ENCODE data around the gene SKIC2.

SKIC2 gene

DNA sequence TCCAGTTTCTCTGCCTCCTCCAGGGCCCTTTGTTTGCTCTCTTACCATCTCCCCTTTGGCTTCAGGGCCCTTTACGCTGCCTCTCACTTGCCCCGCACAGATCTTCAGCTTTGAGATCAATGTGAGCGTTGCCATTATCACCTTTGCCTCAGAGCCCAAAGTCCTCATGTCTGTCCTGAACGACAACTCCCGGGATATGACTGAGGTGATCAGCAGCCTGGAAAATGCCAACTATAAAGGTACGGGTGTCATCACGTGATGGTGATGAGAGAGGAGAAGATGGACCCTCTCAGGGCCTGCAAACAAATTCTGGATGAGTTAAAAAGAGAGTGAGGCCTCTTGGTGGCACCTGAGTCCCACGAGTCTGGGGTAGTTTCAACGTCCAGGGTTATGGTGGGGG is 23.2 kb upstream of the SKIC2 start:
- Histone ChIP-seq H3K36me3 (ENCODE audit: control insufficient read depth, insufficient read depth, low read length) (no peaks in the 10 kb centered on the region), H2BK5ac (ENCODE audit: low read length) (no peak overlapping the region), H4K5ac (ENCODE audit: low read length) (no peak overlapping the region), H3K56ac (ENCODE audit: low read length) (no peak overlapping the region), H3K9ac (ENCODE audit: low read length) (no peak overlapping the region), H3K4me2 (ENCODE audit: low read length) (no peak overlapping the region), H4K8ac (ENCODE audit: low read depth, low read length) (no peak overlapping the region), H3K23ac (ENCODE audit: low read length) (no peak overlapping the region), H2BK120ac (ENCODE audit: low read depth, low read length) (no peak overlapping the region), H3K4me3 (ENCODE audit: low read length) (no peak overlapping the region), H3K79me1 (ENCODE audit: low read length) (no peaks in the 10 kb centered on the region), H3K27ac (ENCODE audit: low read depth, low read length) (no peak overlapping the region), H3K79me2 (ENCODE audit: control insufficient read depth, insufficient read depth, low read length) (no peaks in the 10 kb centered on the region), H2BK15ac (replicated peaks; ENCODE audit: low read depth) (no peak overlapping the region), H3K4ac (ENCODE audit: low read depth, low read length) (no peak overlapping the region), H3K27me3 (ENCODE audit: insufficient read depth, low read length, poor library complexity) (no peaks in the 10 kb centered on the region), H2AK5ac (ENCODE audit: low read length) (no peak overlapping the region), H3K18ac (ENCODE audit: low read length) (no peak overlapping the region), H3K4me1 (ENCODE audit: control insufficient read depth, low read depth, low read length) (no peaks in the 10 kb centered on the region)
- WGBS (ENCODE audit: extremely low coverage, insufficient coverage, low lambda C conversion rate), result no CpG with 5 or more reads among the region's 9 CpGs
- DNase-seq, result no peak

DNA sequence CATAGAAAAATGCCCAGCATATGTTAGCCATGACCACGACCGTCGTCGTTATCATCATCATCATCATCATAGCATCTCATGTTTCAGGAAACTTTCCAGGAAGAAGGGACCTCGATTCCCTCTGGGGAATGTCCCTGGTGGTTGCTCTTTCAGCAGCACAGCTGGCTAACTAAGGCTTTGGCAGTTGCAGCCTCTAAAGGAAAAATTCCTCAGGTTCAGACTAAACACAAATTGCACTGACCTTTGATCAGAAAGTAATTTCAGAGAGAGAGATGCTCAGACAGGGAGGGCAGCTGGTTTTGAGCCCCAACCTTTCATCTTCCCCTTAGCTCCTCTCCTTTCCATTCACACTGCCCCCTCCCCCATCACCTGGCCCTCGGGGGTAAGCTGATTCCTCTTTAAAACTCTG is 18.7 kb upstream of the SKIC2 start:
- Histone ChIP-seq H3K4ac (ENCODE audit: low read depth, low read length) (no peak overlapping the region), H3K27me3 (ENCODE audit: insufficient read depth, low read length, poor library complexity) (no peaks in the 10 kb centered on the region), H2BK15ac (replicated peaks; ENCODE audit: low read depth) (no peak overlapping the region), H4K5ac (ENCODE audit: low read length) (no peak overlapping the region), H3K4me1 (ENCODE audit: control insufficient read depth, low read depth, low read length) (no peaks in the 10 kb centered on the region), H3K56ac (ENCODE audit: low read length) (no peak overlapping the region), H3K9ac (ENCODE audit: low read length) (no peak overlapping the region), H4K8ac (ENCODE audit: low read depth, low read length) (no peak overlapping the region), H3K4me3 (ENCODE audit: low read length) (no peak overlapping the region), H3K4me2 (ENCODE audit: low read length) (no peak overlapping the region), H3K36me3 (ENCODE audit: control insufficient read depth, insufficient read depth, low read length) (no peaks in the 10 kb centered on the region), H3K27ac (ENCODE audit: low read depth, low read length) (no peak overlapping the region), H2BK120ac (ENCODE audit: low read depth, low read length) (no peak overlapping the region), H2AK5ac (ENCODE audit: low read length) (no peak overlapping the region), H3K79me1 (ENCODE audit: low read length) (no peaks in the 10 kb centered on the region), H3K23ac (ENCODE audit: low read length) (no peak overlapping the region), H2BK5ac (ENCODE audit: low read length) (no peak overlapping the region), H3K18ac (ENCODE audit: low read length) (no peak overlapping the region), H3K79me2 (ENCODE audit: control insufficient read depth, insufficient read depth, low read length) (no peaks in the 10 kb centered on the region)
- WGBS (ENCODE audit: extremely low coverage, insufficient coverage, low lambda C conversion rate), result no CpG with 5 or more reads among the region's 6 CpGs
- DNase-seq, result peak; percentile 27

DNA sequence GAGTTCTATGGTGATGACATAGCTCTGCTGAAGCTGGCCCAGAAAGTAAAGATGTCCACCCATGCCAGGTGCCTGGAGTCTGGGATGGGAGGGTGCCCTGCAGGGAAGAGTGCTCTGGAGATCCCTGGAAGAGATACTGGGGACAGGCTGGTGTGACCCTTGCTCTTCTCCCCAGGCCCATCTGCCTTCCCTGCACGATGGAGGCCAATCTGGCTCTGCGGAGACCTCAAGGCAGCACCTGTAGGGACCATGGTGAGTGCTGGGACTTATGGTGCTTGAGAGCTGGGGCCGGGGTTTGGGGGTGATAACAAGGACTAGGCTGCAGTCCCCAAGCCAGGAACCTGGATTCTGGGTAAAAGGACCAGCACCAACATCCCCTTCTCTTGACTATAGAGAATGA is 15.2 kb upstream of the SKIC2 start:
- Histone ChIP-seq H2BK15ac (replicated peaks; ENCODE audit: low read depth) (no peak overlapping the region), H3K56ac (ENCODE audit: low read length) (no peak overlapping the region), H3K4me1 (ENCODE audit: control insufficient read depth, low read depth, low read length) (no peaks in the 10 kb centered on the region), H3K23ac (ENCODE audit: low read length) (no peak overlapping the region), H3K27ac (ENCODE audit: low read depth, low read length) (no peak overlapping the region), H3K4me2 (ENCODE audit: low read length) (no peak overlapping the region), H3K4ac (ENCODE audit: low read depth, low read length) (no peak overlapping the region), H3K79me2 (ENCODE audit: control insufficient read depth, insufficient read depth, low read length) (no peaks in the 10 kb centered on the region), H3K9ac (ENCODE audit: low read length) (no peak overlapping the region), H2AK5ac (ENCODE audit: low read length) (no peak overlapping the region), H3K18ac (ENCODE audit: low read length) (no peak overlapping the region), H2BK5ac (ENCODE audit: low read length) (no peak overlapping the region), H2BK120ac (ENCODE audit: low read depth, low read length) (no peak overlapping the region), H4K5ac (ENCODE audit: low read length) (no peak overlapping the region), H3K4me3 (ENCODE audit: low read length) (no peak overlapping the region), H3K27me3 (ENCODE audit: insufficient read depth, low read length, poor library complexity) (no peaks in the 10 kb centered on the region), H4K8ac (ENCODE audit: low read depth, low read length) (no peak overlapping the region), H3K36me3 (ENCODE audit: control insufficient read depth, insufficient read depth, low read length) (no peaks in the 10 kb centered on the region), H3K79me1 (ENCODE audit: low read length) (no peaks in the 10 kb centered on the region)
- DNase-seq, result no peak
- WGBS (ENCODE audit: extremely low coverage, insufficient coverage, low lambda C conversion rate), result no CpG with 5 or more reads among the region's 3 CpGs

DNA sequence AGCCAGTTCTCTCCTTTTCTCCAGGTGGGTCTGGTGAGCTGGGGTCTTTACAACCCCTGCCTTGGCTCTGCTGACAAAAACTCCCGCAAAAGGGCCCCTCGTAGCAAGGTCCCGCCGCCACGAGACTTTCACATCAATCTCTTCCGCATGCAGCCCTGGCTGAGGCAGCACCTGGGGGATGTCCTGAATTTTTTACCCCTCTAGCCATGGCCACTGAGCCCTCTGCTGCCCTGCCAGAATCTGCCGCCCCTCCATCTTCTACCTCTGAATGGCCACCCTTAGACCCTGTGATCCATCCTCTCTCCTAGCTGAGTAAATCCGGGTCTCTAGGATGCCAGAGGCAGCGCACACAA is 13.8 kb upstream of the SKIC2 start:
- Histone ChIP-seq H3K23ac (ENCODE audit: low read length) (no peak overlapping the region), H3K79me2 (ENCODE audit: control insufficient read depth, insufficient read depth, low read length) (no peaks in the 10 kb centered on the region), H3K4me3 (ENCODE audit: low read length) (no peak overlapping the region), H3K4me1 (ENCODE audit: control insufficient read depth, low read depth, low read length) (no peaks in the 10 kb centered on the region), H3K18ac (ENCODE audit: low read length) (no peak overlapping the region), H3K9ac (ENCODE audit: low read length) (no peak overlapping the region), H3K36me3 (ENCODE audit: control insufficient read depth, insufficient read depth, low read length) (no peaks in the 10 kb centered on the region), H3K4ac (ENCODE audit: low read depth, low read length) (no peak overlapping the region), H2BK120ac (ENCODE audit: low read depth, low read length) (no peak overlapping the region), H3K27ac (ENCODE audit: low read depth, low read length) (no peak overlapping the region), H2BK5ac (ENCODE audit: low read length) (no peak overlapping the region), H3K79me1 (ENCODE audit: low read length) (no peaks in the 10 kb centered on the region), H3K56ac (ENCODE audit: low read length) (no peak overlapping the region), H2AK5ac (ENCODE audit: low read length) (no peak overlapping the region), H4K5ac (ENCODE audit: low read length) (no peak overlapping the region), H2BK15ac (replicated peaks; ENCODE audit: low read depth) (no peak overlapping the region), H3K4me2 (ENCODE audit: low read length) (no peak overlapping the region), H3K27me3 (ENCODE audit: insufficient read depth, low read length, poor library complexity) (no peaks in the 10 kb centered on the region), H4K8ac (ENCODE audit: low read depth, low read length) (no peak overlapping the region)
- WGBS (ENCODE audit: extremely low coverage, insufficient coverage, low lambda C conversion rate), result no CpG with 5 or more reads among the region's 9 CpGs
- DNase-seq, result no peak

DNA sequence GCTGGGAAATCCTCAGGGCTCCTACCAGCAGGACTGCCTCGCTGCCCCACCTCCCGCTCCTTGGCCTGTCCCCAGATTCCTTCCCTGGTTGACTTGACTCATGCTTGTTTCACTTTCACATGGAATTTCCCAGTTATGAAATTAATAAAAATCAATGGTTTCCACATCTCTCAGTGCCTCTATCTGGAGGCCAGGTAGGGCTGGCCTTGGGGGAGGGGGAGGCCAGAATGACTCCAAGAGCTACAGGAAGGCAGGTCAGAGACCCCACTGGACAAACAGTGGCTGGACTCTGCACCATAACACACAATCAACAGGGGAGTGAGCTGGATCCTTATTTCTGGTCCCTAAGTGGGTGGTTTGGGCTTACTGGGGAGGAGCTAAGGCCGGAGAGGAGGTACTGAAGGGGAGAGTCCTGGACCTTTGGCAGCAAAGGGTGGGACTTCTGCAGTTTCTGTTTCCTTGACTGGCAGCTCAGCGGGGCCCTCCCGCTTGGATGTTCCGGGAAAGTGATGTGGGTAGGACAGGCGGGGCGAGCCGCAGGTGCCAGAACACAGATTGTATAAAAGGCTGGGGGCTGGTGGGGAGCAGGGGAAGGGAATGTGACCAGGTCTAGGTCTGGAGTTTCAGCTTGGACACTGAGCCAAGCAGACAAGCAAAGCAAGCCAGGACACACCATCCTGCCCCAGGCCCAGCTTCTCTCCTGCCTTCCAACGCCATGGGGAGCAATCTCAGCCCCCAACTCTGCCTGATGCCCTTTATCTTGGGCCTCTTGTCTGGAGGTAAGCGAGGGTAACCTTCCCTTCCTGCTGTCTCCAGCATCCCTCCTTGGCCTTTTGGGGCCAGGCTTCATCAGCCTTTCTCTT is 13.2 kb upstream of the SKIC2 start, which contains the start of gene CFB:
TSS of gene CFB (plus strand) at position 589 of the 863 bp plus-strand sequence. CDS start at position 716, 127 bp downstream.
- H2AK5ac ChIP-seq (ENCODE audit: low read length), result no peak within 1 kb of the TSS
- no peaks in the 10 kb centered on the region for H3K79me2 ChIP-seq (ENCODE audit: control insufficient read depth, insufficient read depth, low read length)
- no peaks in the 10 kb centered on the region for H3K36me3 ChIP-seq (ENCODE audit: control insufficient read depth, insufficient read depth, low read length)
- no peak within 1 kb of the TSS for H3K27ac ChIP-seq (ENCODE audit: low read depth, low read length)
- peak; percentile 13 for DNase-seq
- H3K18ac ChIP-seq (ENCODE audit: low read length), result no peak within 1 kb of the TSS
- H3K4ac ChIP-seq (ENCODE audit: low read depth, low read length), result no peak within 1 kb of the TSS
- H3K9ac ChIP-seq (ENCODE audit: low read length), result no peak within 1 kb of the TSS
- H3K4me3 ChIP-seq (ENCODE audit: low read length), result no peak within 1 kb of the TSS
- no peak within 1 kb of the TSS for H4K5ac ChIP-seq (ENCODE audit: low read length)
- H3K23ac ChIP-seq (ENCODE audit: low read length), result no peak within 1 kb of the TSS
- H3K56ac ChIP-seq (ENCODE audit: low read length), result no peak within 1 kb of the TSS
- H3K4me1 ChIP-seq (ENCODE audit: control insufficient read depth, low read depth, low read length), result no peaks in the 10 kb centered on the region
- no CpG with 5 or more reads among the region's 11 CpGs for WGBS (ENCODE audit: extremely low coverage, insufficient coverage, low lambda C conversion rate)
- H2BK120ac ChIP-seq (ENCODE audit: low read depth, low read length), result no peak within 1 kb of the TSS
- no peak within 1 kb of the TSS for H2BK5ac ChIP-seq (ENCODE audit: low read length)
- H3K79me1 ChIP-seq (ENCODE audit: low read length), result no peaks in the 10 kb centered on the region
- H3K4me2 ChIP-seq (ENCODE audit: low read length), result no peak within 1 kb of the TSS
- no peak within 1 kb of the TSS for H2BK15ac ChIP-seq (replicated peaks; ENCODE audit: low read depth)
- no peak within 1 kb of the TSS for H4K8ac ChIP-seq (ENCODE audit: low read depth, low read length)
- H3K27me3 ChIP-seq (ENCODE audit: insufficient read depth, low read length, poor library complexity), result no peaks in the 10 kb centered on the region
